ENCODE results near the gene KCNQ1.

The KCNQ1 gene

DNA sequence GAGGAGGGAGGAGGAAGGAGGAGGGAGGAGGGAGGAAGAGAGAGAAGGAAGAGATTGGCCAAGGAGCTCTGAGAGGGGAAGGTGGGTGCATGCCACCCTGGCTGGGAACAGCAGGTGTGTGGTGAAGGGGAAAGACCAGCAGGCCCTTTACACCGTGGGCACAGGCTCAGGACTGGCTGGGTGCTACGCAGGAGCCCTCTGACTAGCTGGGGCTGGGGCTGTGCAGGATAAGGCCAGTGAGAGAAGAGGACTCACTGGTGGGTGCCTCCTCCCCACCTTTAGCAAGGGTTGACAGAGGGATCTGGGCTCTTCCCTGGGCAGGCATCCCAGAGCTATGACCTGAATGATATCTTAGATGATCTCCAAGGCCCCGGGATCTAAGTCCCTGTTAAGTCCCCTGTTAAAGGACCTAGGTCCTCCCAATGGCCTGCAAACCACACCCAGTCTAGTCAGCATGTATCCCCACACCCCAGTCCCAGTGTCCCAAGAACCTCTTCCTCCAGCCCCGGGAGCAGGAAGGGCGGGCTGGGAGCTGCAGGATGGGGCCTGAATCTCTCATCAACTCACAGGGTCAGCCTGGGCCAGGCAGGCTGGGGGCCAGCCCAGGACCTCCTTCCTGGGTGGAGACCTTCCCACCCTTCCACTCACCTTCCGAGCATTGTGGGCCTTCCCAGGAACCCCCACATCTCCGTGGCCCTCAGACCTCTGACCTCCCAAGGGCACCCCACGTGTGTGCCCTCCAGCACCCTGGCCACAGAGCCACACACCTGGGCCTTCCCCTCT lies 385.4 kb downstream of the KCNQ1 start:
- Histone ChIP-seq H3K9ac (ENCODE audit: low read length) (no peak overlapping the region), H3K9me3 (ENCODE audit: low read length) (no peaks in the 10 kb centered on the region), H2AFZ (ENCODE audit: low read length) (no peak overlapping the region), H4K20me1 (ENCODE audit: insufficient read depth, low read length) (no peaks in the 10 kb centered on the region), H3K27me3 (ENCODE audit: insufficient read depth, low read length) (no peaks in the 10 kb centered on the region; the same call in 1 of the 2 replicates), H3K27ac (ENCODE audit: low read depth, low read length, poor library complexity, severe bottlenecking) (no peak overlapping the region), H3K4me2 (ENCODE audit: low read length) (no peak overlapping the region), H3K9me2 (ENCODE audit: low read depth, low read length) (no peaks in the 10 kb centered on the region), H3K79me2 (ENCODE audit: insufficient read depth, low read length) (no peaks in the 10 kb centered on the region), H3F3A (ENCODE audit: insufficient read depth, low read length) (no peaks in the 10 kb centered on the region), H3K4me1 (ENCODE audit: insufficient read depth, low read length, severe bottlenecking) (no peaks in the 10 kb centered on the region), H3K4me3 (ENCODE audit: low read depth, low read length, poor library complexity, severe bottlenecking) (no peak overlapping the region), H3K36me3 (ENCODE audit: insufficient read depth, low read length) (no peaks in the 10 kb centered on the region)
- no peak for TF ChIP-seq EZH2 (IDR thresholded peaks at IDR 0.05; ENCODE audit: borderline replicate concordance, low read length)
- TF ChIP-seq, protein P1, sequence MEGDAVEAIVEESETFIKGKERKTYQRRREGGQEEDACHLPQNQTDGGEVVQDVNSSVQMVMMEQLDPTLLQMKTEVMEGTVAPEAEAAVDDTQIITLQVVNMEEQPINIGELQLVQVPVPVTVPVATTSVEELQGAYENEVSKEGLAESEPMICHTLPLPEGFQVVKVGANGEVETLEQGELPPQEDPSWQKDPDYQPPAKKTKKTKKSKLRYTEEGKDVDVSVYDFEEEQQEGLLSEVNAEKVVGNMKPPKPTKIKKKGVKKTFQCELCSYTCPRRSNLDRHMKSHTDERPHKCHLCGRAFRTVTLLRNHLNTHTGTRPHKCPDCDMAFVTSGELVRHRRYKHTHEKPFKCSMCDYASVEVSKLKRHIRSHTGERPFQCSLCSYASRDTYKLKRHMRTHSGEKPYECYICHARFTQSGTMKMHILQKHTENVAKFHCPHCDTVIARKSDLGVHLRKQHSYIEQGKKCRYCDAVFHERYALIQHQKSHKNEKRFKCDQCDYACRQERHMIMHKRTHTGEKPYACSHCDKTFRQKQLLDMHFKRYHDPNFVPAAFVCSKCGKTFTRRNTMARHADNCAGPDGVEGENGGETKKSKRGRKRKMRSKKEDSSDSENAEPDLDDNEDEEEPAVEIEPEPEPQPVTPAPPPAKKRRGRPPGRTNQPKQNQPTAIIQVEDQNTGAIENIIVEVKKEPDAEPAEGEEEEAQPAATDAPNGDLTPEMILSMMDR (IDR thresholded peaks at IDR 0.05; ENCODE audit: low read length) = no peak

DNA sequence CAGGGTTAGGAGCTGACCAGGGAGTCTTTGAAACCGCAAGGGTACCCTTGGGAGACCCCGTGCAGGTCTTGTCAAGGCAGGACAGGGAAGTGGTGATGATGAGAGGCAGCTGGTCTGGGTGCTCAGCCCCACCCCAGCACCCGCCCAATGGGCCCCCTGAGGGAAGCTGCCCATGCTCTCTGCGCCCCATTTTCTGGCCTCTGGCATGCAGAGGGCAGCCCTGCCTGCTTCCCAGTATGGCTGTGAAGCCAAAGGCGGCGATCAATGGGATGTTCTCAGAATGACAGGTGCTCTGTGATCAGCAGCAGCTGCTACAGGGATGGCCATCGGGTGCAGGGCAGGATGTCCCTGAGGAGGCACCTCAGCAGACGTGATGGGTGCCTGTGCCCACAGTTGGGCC lies 386.1 kb downstream of the KCNQ1 start:
- no peak for TF ChIP-seq EZH2 (IDR thresholded peaks at IDR 0.05; ENCODE audit: borderline replicate concordance, low read length)
- TF ChIP-seq, protein P1 (IDR thresholded peaks at IDR 0.05; ENCODE audit: low read length) = no peak
- H3K9me3 ChIP-seq (ENCODE audit: low read length) = no peaks in the 10 kb centered on the region
- H3K4me2 ChIP-seq (ENCODE audit: low read length) = no peak overlapping the region
- no peaks in the 10 kb centered on the region for H3K4me1 ChIP-seq (ENCODE audit: insufficient read depth, low read length, severe bottlenecking)
- no peaks in the 10 kb centered on the region for H3K9me2 ChIP-seq (ENCODE audit: low read depth, low read length)
- no peak overlapping the region for H3K27ac ChIP-seq (ENCODE audit: low read depth, low read length, poor library complexity, severe bottlenecking)
- no peaks in the 10 kb centered on the region for H3K79me2 ChIP-seq (ENCODE audit: insufficient read depth, low read length)
- H3K9ac ChIP-seq (ENCODE audit: low read length) = no peak overlapping the region
- H3F3A ChIP-seq (ENCODE audit: insufficient read depth, low read length) = no peaks in the 10 kb centered on the region
- H3K36me3 ChIP-seq (ENCODE audit: insufficient read depth, low read length) = no peaks in the 10 kb centered on the region
- no peak overlapping the region for H2AFZ ChIP-seq (ENCODE audit: low read length)
- no peak overlapping the region for H3K4me3 ChIP-seq (ENCODE audit: low read depth, low read length, poor library complexity, severe bottlenecking)
- no peaks in the 10 kb centered on the region for H4K20me1 ChIP-seq (ENCODE audit: insufficient read depth, low read length)
- no peaks in the 10 kb centered on the region; the same call in 1 of the 2 replicates for H3K27me3 ChIP-seq (ENCODE audit: insufficient read depth, low read length)

DNA sequence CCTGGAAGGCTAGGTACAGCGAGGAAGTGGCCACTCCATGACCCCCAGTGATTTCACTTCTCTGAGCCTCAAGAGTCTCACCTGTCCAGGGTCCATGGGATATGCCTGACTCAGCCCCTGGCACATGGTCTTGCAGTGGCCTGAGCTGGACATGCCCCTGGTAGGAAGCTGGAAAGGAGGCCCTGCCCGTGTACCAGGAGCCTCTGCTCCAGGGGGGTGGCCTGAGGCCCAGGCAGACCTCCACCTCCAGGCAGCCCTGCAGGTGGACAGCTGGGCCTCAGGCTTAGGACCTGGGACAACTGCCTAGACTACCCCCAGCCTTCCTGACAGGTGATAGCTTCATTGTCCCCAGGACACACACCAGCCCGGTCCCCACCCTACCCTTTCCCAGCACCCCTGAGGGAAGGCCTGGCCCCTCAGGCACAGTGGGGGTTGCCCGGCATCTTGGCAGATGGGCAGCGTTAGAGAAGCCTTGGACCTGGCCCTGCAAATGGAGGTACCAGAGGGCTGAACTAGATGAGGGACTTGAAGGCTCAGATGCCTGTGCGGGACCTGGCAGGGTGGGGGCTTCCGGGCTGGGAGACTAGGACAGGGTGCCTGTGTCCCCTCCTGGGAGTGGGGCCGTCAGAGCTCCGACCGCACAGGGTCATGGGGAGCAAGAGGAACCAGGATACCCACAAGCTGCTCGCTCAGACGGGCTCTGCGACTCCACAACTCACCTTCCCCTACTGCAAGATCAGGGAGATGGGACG lies 387.1 kb downstream of the KCNQ1 start:
- no peaks in the 10 kb centered on the region for H4K20me1 ChIP-seq (ENCODE audit: insufficient read depth, low read length)
- H3K4me1 ChIP-seq (ENCODE audit: insufficient read depth, low read length, severe bottlenecking) = no peaks in the 10 kb centered on the region
- H3K36me3 ChIP-seq (ENCODE audit: insufficient read depth, low read length) = no peaks in the 10 kb centered on the region
- no peaks in the 10 kb centered on the region for H3K9me2 ChIP-seq (ENCODE audit: low read depth, low read length)
- TF ChIP-seq, protein P1 (IDR thresholded peaks at IDR 0.05; ENCODE audit: low read length) = no peak
- no peak for TF ChIP-seq EZH2 (IDR thresholded peaks at IDR 0.05; ENCODE audit: borderline replicate concordance, low read length)
- no peak overlapping the region for H3K9ac ChIP-seq (ENCODE audit: low read length)
- H3K27me3 ChIP-seq (ENCODE audit: insufficient read depth, low read length) = no peaks in the 10 kb centered on the region; the same call in 1 of the 2 replicates
- H3K4me2 ChIP-seq (ENCODE audit: low read length) = no peak overlapping the region
- no peak overlapping the region for H3K4me3 ChIP-seq (ENCODE audit: low read depth, low read length, poor library complexity, severe bottlenecking)
- no peaks in the 10 kb centered on the region for H3K79me2 ChIP-seq (ENCODE audit: insufficient read depth, low read length)
- H3K27ac ChIP-seq (ENCODE audit: low read depth, low read length, poor library complexity, severe bottlenecking) = no peak overlapping the region
- H3F3A ChIP-seq (ENCODE audit: insufficient read depth, low read length) = no peaks in the 10 kb centered on the region
- no peak overlapping the region for H2AFZ ChIP-seq (ENCODE audit: low read length)
- H3K9me3 ChIP-seq (ENCODE audit: low read length) = no peaks in the 10 kb centered on the region
